Upper lobe of left lung (tissue), 4 donors: ENCODE measurements around the gene CNTNAP2.

ENCODE experiments used
- POLR2A ChIP-seq, 4 donors: fragments of 450-650 bp; IDR thresholded peaks; one replicate each; pipeline ENCODE4 v1.5.1; 2016 to 2017; ENCODE audit warnings: antibody characterized with exemption in 4 of 4, mild to moderate bottlenecking in 2 of 4
- TF ChIP-seq, protein P1 (sequence below), 6 experiments: fragments of 450-650 bp in 4 of 6; fragments of 200-600 bp in 2 of 6; sonication (generic) in 2 of 6; IDR thresholded peaks; one replicate each; pipeline ENCODE4 v1.5.1; 2016 to 2019; ENCODE audit warnings: antibody characterized with exemption in 6 of 6

DNA sequence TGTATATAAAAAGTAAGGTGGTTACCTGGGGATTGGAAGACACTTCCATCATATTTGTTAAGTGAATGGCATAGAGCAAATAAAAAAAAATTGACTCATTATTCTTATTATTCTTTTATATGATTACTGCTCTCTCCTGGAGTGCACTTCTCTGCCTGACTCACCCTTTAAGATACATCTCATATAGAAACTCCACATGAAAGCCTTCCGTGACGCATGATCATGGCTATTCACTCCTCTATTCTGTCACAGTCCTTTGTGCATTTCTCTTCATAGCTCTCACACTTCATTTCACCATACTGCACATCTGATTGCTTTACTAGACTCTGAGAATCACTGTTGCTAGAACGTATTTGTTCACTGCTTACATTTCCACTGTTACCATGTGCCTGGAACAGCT is 597.3 kb downstream of the CNTNAP2 start:
- TF ChIP-seq, protein P1, sequence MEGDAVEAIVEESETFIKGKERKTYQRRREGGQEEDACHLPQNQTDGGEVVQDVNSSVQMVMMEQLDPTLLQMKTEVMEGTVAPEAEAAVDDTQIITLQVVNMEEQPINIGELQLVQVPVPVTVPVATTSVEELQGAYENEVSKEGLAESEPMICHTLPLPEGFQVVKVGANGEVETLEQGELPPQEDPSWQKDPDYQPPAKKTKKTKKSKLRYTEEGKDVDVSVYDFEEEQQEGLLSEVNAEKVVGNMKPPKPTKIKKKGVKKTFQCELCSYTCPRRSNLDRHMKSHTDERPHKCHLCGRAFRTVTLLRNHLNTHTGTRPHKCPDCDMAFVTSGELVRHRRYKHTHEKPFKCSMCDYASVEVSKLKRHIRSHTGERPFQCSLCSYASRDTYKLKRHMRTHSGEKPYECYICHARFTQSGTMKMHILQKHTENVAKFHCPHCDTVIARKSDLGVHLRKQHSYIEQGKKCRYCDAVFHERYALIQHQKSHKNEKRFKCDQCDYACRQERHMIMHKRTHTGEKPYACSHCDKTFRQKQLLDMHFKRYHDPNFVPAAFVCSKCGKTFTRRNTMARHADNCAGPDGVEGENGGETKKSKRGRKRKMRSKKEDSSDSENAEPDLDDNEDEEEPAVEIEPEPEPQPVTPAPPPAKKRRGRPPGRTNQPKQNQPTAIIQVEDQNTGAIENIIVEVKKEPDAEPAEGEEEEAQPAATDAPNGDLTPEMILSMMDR (IDR thresholded peaks at IDR 0.05): no peak
- TF ChIP-seq POLR2A (IDR thresholded peaks at IDR 0.05): no peak
